Mononuclear cell (primary cell): ENCODE results near the gene CDH4. TPM values are rescaled to one million over a fixed set of nuclear protein-coding genes. Genes with fewer than 3 reads are reported as not detected.
"Not testable (repeated sequence)": the region's sequence is repeated elsewhere in the genome, so short reads cannot be mapped to it uniquely, and the experiment has no call there.

Experiments used
- H3K27me3 ChIP-seq: 2 replicates; pipeline ENCODE4 v1.6.0; 2011; ENCODE audit warnings: low read length, control low read depth; ENCODE audit not compliant: insufficient read depth
- H3K4me1 ChIP-seq: 2 replicates; pipeline ENCODE4 v1.5.1; 2011; ENCODE audit warnings: mild to moderate bottlenecking, low read length, control low read depth; ENCODE audit not compliant: insufficient read depth
- H3K4me3 ChIP-seq: 2 replicates; pipeline ENCODE4 v1.5.1; 2011; ENCODE audit warnings: mild to moderate bottlenecking, low read length, moderate library complexity
- H3K9me3 ChIP-seq: 2 replicates; pipeline ENCODE4 v1.5.1; 2011; ENCODE audit warnings: low read depth, mild to moderate bottlenecking, control low read depth, low read length
- total RNA-seq: library from RNA; depleted of rRNA; stranded (reverse); fragments of >200 nt; gene quantifications from one replicate; pipeline ENCODE4 v1.2.3, GENCODE V29; 2012

Gene CDH4
- total RNA-seq, 1 donor, result under 0.01 TPM

DNA sequence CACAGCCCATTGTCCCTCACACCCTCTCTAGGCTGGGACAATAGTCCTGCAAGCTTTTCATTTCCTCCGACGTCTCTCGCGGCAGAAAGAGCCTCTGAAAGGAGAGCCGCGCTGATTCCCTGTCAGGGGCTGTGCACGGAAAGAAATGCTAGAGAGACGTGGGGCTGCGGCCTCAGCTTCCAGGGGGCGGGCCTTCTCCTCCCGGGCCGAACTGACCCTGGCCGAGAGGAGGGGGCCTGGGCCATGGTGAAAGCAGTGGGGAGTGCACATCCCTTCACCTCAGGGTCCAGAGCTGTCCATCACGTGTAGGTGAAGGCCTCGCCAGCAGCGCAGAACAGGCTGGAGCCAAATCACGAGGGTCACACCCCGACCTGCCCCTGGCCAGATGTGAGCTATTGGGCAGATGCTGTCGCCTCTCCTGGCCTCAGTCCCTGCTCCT, 593.2 kb downstream of the CDH4 start:
- no peaks in the 10 kb centered on the region for H3K9me3 ChIP-seq
- H3K4me3 ChIP-seq, result no peak overlapping the region
- no peaks in the 10 kb centered on the region for H3K4me1 ChIP-seq
- H3K27me3 ChIP-seq, result no peaks in the 10 kb centered on the region

DNA sequence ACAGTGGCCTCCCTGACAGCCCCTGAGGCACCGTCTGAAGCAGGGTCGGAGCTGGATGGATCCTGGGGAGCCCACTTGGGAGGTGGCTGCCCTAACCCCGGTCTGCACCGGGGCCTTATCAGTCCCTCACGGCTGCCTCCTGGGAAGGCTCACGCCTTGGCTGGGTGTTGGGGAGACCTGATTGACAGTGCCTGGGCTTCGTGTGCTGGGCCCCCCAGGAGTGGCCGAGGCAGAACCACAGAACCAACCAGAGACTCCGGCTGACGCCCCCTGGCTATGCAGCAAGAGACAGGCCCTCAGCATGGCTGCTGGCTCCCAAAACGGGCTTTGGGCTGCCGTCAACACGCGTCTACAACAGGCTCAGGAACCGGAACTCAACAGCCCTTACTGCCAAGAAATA, 594.0 kb downstream of the CDH4 start:
- no peaks in the 10 kb centered on the region for H3K27me3 ChIP-seq
- H3K9me3 ChIP-seq, result no peaks in the 10 kb centered on the region
- no peaks in the 10 kb centered on the region for H3K4me1 ChIP-seq
- no peak overlapping the region for H3K4me3 ChIP-seq

- Histone ChIP-seq H3K4me3 (no peak overlapping the region), H3K27me3 (no peaks in the 10 kb centered on the region), H3K9me3 (no peaks in the 10 kb centered on the region), H3K4me1 (no peaks in the 10 kb centered on the region)
Measured at GRCh38 chr20:61846741-61847419, 594.8 kb downstream of the CDH4 start.

DNA sequence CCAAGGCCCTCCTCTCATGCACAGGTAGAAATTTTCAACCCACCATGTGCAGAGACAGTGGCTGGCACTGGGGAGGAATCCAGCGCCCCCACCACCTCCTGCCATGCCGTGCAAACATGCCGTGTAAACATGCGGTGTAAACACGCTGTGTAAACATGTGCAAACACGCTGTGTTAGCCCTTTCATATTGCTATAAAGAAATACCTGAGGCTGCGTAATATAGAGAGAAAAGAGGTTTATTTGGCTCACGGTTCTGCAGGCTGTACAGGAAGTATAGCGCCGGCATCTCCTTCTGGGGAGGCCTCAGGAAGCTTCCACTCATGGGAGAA, 595.3 kb downstream of the CDH4 start:
- H3K4me1 ChIP-seq, result no peaks in the 10 kb centered on the region
- no peaks in the 10 kb centered on the region for H3K27me3 ChIP-seq
- H3K4me3 ChIP-seq, result no peak overlapping the region
- no peaks in the 10 kb centered on the region for H3K9me3 ChIP-seq

DNA sequence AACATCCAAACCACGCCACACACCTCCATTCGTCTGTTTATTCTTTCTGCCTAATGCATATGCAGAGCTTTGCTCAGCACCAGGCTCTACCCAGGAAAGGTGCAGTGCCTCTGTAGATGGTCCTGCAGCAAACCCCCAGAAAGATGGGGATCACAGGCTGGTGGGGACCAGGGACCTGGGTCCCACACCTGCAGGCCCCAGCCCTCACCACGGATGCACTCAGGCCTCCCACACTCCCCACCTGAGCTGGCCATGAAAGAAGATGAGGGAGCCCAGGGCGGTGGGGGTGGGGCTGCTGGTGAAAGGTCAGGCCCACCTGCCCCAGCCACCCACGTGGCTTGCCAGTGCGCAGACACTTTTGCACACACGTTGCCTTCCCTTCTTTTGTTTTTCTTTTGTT, 595.9 kb downstream of the CDH4 start:
- no peaks in the 10 kb centered on the region for H3K27me3 ChIP-seq
- no peak overlapping the region for H3K4me3 ChIP-seq
- no peaks in the 10 kb centered on the region for H3K4me1 ChIP-seq
- H3K9me3 ChIP-seq, result no peaks in the 10 kb centered on the region

DNA sequence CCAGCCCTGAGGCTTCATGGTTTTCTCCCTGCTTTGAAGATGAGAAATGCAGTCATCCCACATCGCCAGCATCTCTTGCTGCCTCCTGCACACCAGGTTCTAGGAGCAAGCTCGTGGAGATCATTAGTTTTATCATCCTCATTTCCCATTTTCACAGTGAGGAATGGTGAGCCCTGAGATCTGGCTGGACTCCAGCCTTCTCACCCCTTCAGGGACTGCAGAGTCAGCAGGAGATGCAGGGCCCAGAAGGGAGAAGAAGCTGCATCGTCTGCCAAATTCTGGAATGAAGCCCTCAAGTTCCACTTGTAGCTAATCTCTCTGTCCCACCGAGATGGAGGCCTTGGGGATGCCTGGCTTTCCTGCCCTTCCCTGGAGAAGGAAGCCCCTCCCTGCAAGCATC, 596.8 kb downstream of the CDH4 start:
- H3K4me1 ChIP-seq, result no peaks in the 10 kb centered on the region
- no peaks in the 10 kb centered on the region for H3K27me3 ChIP-seq
- no peaks in the 10 kb centered on the region for H3K9me3 ChIP-seq
- H3K4me3 ChIP-seq, result no peak overlapping the region

- H3K4me1 ChIP-seq, result no peaks in the 10 kb centered on the region
- H3K4me3 ChIP-seq, result no peak overlapping the region
- no peaks in the 10 kb centered on the region for H3K27me3 ChIP-seq
- no peaks in the 10 kb centered on the region for H3K9me3 ChIP-seq
Measured at GRCh38 chr20:61849376-61849775, 597.3 kb downstream of the CDH4 start.

GRCh38 chr20:61849822-61850221, 597.8 kb downstream of the CDH4 start:
- Histone ChIP-seq H3K9me3 (no peaks in the 10 kb centered on the region), H3K4me3 (no peak overlapping the region)

DNA sequence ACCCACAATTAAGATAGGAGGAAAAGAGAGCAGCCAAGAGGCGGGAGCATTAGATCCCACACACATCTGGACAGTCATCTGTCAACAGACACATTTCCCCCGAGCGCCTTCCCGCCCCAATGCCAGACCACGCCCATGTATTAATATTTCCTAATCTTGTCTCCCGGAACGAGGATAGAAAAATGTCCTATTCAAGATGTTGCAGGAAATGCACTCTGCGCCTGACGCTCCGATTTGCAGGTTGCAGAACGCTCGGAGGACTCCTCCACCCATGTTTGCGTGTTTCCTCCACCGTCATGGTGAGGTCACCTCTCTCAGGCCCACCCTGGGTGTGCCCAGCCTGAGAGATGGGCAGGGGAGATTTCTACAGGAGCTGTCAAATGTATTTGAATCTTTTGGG, 598.4 kb downstream of the CDH4 start:
- Histone ChIP-seq H3K9me3 (no peaks in the 10 kb centered on the region), H3K4me3 (no peak overlapping the region), H3K27me3 (no peaks in the 10 kb centered on the region), H3K4me1 (no peaks in the 10 kb centered on the region)

More at GRCh38 chr20:61849822-61850221, 597.8 kb downstream of the CDH4 start:
- no peaks in the 10 kb centered on the region for H3K4me1 ChIP-seq
- no peaks in the 10 kb centered on the region for H3K27me3 ChIP-seq

DNA sequence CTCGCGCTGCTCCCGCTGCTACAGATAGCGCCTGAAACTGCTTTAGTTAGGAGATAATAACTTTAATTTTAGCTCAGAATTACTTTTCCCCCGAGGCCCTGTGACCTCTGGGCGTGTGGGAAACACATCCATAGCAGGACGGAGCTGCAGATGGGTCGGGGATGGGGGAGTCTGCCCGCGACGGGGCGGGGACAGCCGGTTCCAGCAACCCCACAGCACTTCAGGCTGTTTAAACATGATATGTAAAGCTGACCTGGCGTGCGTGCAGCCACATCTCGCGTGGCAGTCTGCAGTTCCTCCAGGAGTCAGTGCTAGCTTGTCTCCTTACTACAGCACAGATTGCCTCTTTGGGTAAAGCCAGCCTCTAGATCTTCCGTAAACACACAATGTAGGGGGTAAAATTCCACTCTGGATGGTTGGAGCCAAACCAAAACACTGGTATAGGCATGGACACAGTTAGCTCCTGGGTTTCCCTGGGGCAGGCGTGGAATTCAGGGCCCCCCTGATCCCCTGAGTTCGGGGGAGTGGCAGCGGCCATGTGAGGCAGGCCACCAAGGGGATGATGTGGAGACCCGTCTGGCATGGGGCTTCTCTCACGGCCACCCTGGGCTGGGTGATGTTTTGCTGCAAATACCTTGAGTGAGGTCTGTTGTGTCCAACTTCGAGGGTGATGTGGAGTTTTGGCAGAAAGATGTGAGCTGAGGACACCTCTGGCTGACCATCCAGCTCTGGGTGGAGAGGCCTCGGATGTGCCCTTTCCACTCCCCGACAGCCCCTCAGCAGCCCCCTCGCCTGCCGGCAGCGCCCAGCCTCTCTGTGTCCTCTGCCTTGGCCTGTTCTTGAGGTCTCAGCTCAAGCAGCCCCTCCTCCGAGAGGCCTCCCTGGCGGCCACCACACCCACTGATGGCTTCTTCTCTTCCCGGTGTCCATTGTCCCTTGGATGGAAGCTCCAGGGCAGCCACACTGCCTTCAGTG, 599.2 kb downstream of the CDH4 start:
- Histone ChIP-seq H3K4me1 (no peaks in the 10 kb centered on the region), H3K27me3 (no peaks in the 10 kb centered on the region), H3K9me3 (no peaks in the 10 kb centered on the region), H3K4me3 (no peak overlapping the region)

GRCh38 chr20:61852268-61853072, 600.4 kb downstream of the CDH4 start:
- Histone ChIP-seq H3K9me3 (no peaks in the 10 kb centered on the region), H3K27me3 (no peaks in the 10 kb centered on the region), H3K4me1 (no peaks in the 10 kb centered on the region), H3K4me3 (no peak overlapping the region)

GRCh38 chr20:61853073-61854005, 601.3 kb downstream of the CDH4 start:
- Histone ChIP-seq H3K9me3 (no peaks in the 10 kb centered on the region), H3K4me3 (no peak overlapping the region), H3K27me3 (no peaks in the 10 kb centered on the region), H3K4me1 (no peaks in the 10 kb centered on the region)

DNA sequence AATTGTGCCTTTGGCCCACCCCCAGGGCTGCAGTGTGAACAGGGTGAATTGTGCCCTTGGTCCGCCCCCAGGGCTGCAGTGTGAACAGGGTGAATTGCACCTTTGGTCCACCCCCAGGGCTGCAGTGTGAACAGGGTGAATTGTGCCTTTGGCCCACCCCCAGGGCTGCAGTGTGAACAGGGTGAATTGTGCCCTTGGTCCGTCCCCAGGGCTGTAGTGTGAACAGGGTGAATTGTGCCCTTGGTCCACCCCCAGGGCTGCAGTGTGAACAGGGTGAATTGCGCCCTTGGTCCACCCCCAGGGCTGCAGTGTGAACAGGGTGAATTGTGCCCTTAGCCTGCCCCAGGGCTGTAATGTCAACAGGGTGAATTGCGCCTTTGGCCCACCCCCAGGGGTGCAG, 602.5 kb downstream of the CDH4 start:
- not testable (repeated sequence) for H3K9me3 ChIP-seq, H3K4me3 ChIP-seq, H3K4me1 ChIP-seq, H3K27me3 ChIP-seq

DNA sequence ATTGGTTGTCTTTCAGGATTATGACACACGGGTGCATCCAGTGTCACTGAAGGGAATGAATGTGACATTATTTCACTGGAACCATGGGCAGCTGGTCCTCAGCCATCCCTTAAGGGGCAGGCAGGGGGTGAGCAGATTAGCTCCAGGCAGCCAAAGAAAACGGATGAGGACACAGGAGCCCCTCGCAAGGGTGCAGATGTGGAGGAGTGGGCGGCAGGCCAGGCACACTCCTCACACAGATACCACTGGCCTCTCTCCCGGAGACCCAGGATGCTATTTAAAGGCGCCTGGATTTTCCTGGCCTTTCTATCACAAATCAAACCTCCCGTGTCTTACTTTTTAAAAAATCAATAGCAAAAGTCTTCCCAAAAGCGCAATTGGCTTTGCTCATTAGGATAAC, 603.2 kb downstream of the CDH4 start:
- Histone ChIP-seq H3K4me1 (no peaks in the 10 kb centered on the region), H3K4me3 (no peak overlapping the region), H3K27me3 (no peaks in the 10 kb centered on the region), H3K9me3 (no peaks in the 10 kb centered on the region)
